LNCaP clone FGC (cell line): Measurements from ENCODE around the gene SEZ6.

Experiments used
- DNase-seq: peaks from one replicate; pipeline ENCODE4 v3.0.0-alpha.2; 2011; ENCODE audit warnings: low read depth
- H3K4me3 ChIP-seq: 2 replicates; pipeline ENCODE4 v1.5.1; 2011; ENCODE audit warnings: mild to moderate bottlenecking, low read depth, low read length, control low read depth
- CTCF ChIP-seq: IDR thresholded peaks from 2 replicates; pipeline ENCODE4 v1.5.1; 2012; ENCODE audit warnings: mild to moderate bottlenecking; ENCODE audit not compliant: control insufficient read depth, insufficient read depth; ENCODE audit errors: extremely low read depth

The SEZ6 gene

GRCh38 chr17:28977659-28978355, 28.0 kb downstream of the SEZ6 start:
- DNase-seq = no peak
- TF ChIP-seq CTCF = no peak
- H3K4me3 ChIP-seq = no peak overlapping the region

GRCh38 chr17:28975646-28976045, 30.2 kb downstream of the SEZ6 start:
- no peak overlapping the region for H3K4me3 ChIP-seq
- DNase-seq = no peak
- TF ChIP-seq CTCF = no peak

GRCh38 chr17:28975031-28975430, 30.8 kb downstream of the SEZ6 start:
- no peak for DNase-seq
- no peak for TF ChIP-seq CTCF
- no peak overlapping the region for H3K4me3 ChIP-seq

GRCh38 chr17:28974451-28974850, 31.4 kb downstream of the SEZ6 start:
- no peak for TF ChIP-seq CTCF
- H3K4me3 ChIP-seq = no peak overlapping the region

GRCh38 chr17:28973425-28973824, 32.4 kb downstream of the SEZ6 start:
- no peak for TF ChIP-seq CTCF
- no peak overlapping the region for H3K4me3 ChIP-seq
- DNase-seq = no peak

More at GRCh38 chr17:28974451-28974850, 31.4 kb downstream of the SEZ6 start:
- DNase-seq = peak; percentile 67

- H3K4me3 ChIP-seq = no peak overlapping the region
- TF ChIP-seq CTCF = no peak
- DNase-seq = no peak
These were observed 33.4 kb downstream of the SEZ6 start for GRCh38 chr17:28972437-28972836.

GRCh38 chr17:28970879-28971278, 35.0 kb downstream of the SEZ6 start:
- TF ChIP-seq CTCF = no peak
- H3K4me3 ChIP-seq = no peak overlapping the region
- DNase-seq = peak; percentile 90
